ENCODE results near the gene CCT2. TPM values are rescaled to one million over a fixed set of nuclear protein-coding genes. Genes with fewer than 3 reads are reported as not detected.

Gene CCT2
- total RNA-seq, 1 experiment from 2014 or later = 398 TPM

DNA sequence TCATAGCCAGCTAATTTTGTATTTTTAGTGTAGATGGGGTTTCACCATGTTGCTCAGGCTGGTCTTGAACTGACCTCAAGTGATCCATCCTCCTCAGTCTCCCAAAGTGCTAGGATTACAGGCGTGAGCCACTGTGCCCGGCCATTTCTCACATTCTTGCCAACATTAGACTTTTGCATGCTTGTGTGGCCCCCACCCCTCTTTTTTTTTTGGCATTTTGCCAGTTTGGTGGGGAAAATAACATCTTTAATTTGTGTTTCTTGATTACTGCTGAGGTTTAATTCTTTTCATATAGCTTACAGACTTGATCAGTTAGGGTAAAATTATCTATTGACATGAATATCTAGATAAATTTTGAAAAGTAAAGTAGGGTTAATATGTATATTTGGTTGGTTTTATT lies 3.8 kb downstream of the CCT2 start:
- Histone ChIP-seq H3K4me1 (ENCODE audit: control insufficient read depth in 1 of 2, insufficient read depth in 2 of 2, low read length in 2 of 2) (peaks cover 3 to 10% of the 10 kb centered on the region in 2 experiments), H3K4me2 (ENCODE audit: low read length) (no peak overlapping the region), H3K4me3 (replicated peaks in 1 of 2; ENCODE audit: low read depth in 1 of 2, low read length in 2 of 2) (no peak overlapping the region), H3K27me3 (ENCODE audit: insufficient read depth, low read length) (no peaks in the 10 kb centered on the region), H3K9me2 (ENCODE audit: insufficient read depth) (no peaks in the 10 kb centered on the region), H3K9me3 (ENCODE audit: control insufficient read depth in 1 of 2, insufficient read depth in 1 of 2, low read depth in 1 of 2, low read length in 2 of 2) (no peaks in the 10 kb centered on the region), H3K27ac (ENCODE audit: low read depth, low read length) (no peak overlapping the region), H2AFZ (ENCODE audit: low read depth, low read length, poor library complexity, severe bottlenecking) (no peak overlapping the region), H3K9ac (ENCODE audit: low read length) (no peak overlapping the region), H3K79me2 (ENCODE audit: insufficient read depth, low read length) (peaks cover 83% of the 10 kb centered on the region), H4K20me1 (ENCODE audit: insufficient read depth) (peaks cover 19% of the 10 kb centered on the region; the same call in 1 of the 2 replicates), H3K36me3 (ENCODE audit: control insufficient read depth in 1 of 2, insufficient read depth in 2 of 2, low read length in 2 of 2) (peaks cover 69 to 71% of the 10 kb centered on the region in 2 experiments)
- BruUV-seq (replicated peaks) = no TSS peak
- CTCF ChIA-PET = no interaction called here
- POLR2A ChIA-PET = no interaction called here
- no peak for TF ChIP-seq REST (IDR thresholded peaks at IDR 0.05; ENCODE audit: low read depth)
- DNase-seq (ENCODE audit: low read depth, low spot score) (no peak), ATAC-seq (no peak)
- RAD21 ChIA-PET (ENCODE audit: low non-redundant PET in 1 of 2, low total read pairs in 2 of 2, uncharacterized antibody in 2 of 2, unreplicated experiment in 2 of 2) = no interaction called here
- intact Hi-C loops (cut with micrococcal nuclease) = no loop called here

- ChIA-PET RAD21 (ENCODE audit: low non-redundant PET in 1 of 2, low total read pairs in 2 of 2, uncharacterized antibody in 2 of 2, unreplicated experiment in 2 of 2) (no interaction called here), POLR2A (interaction anchor here (1.5 kb wide), 1 partner anchor 10 kb away, joined by 3 read pairs; the partner anchor contains the start of gene CCT2), CTCF (interaction anchor here (0.5 kb wide), 1 partner anchor 44 kb away, joined by 4 read pairs; no protein-coding TSS in a partner anchor)
- no TSS peak for BruUV-seq (replicated peaks)
- Histone ChIP-seq H3K9me2 (ENCODE audit: insufficient read depth) (no peaks in the 10 kb centered on the region), H3K4me2 (ENCODE audit: low read length) (no peak overlapping the region), H3K27me3 (ENCODE audit: insufficient read depth, low read length) (no peaks in the 10 kb centered on the region), H4K20me1 (ENCODE audit: insufficient read depth) (peaks cover 19% of the 10 kb centered on the region; the same call in 1 of the 2 replicates), H2AFZ (ENCODE audit: low read depth, low read length, poor library complexity, severe bottlenecking) (no peak overlapping the region), H3K9me3 (ENCODE audit: control insufficient read depth in 1 of 2, insufficient read depth in 1 of 2, low read depth in 1 of 2, low read length in 2 of 2) (no peaks in the 10 kb centered on the region), H3K4me1 (ENCODE audit: control insufficient read depth in 1 of 2, insufficient read depth in 2 of 2, low read length in 2 of 2) (no peaks in the 10 kb centered on the region), H3K36me3 (ENCODE audit: control insufficient read depth in 1 of 2, insufficient read depth in 2 of 2, low read length in 2 of 2) (peaks cover 81 to 83% of the 10 kb centered on the region in 2 experiments), H3K4me3 (replicated peaks in 1 of 2; ENCODE audit: low read depth in 1 of 2, low read length in 2 of 2) (no peak overlapping the region), H3K79me2 (ENCODE audit: insufficient read depth, low read length) (peaks cover 62% of the 10 kb centered on the region), H3K27ac (ENCODE audit: low read depth, low read length) (no peak overlapping the region), H3K9ac (ENCODE audit: low read length) (no peak overlapping the region)
- intact Hi-C loops (cut with micrococcal nuclease) = no loop called here
- ATAC-seq (no peak), DNase-seq (ENCODE audit: low read depth, low spot score) (no peak)
- no peak for TF ChIP-seq POLR2AphosphoS5 (IDR thresholded peaks at IDR 0.05; ENCODE audit: low read depth, low read length)
- TF ChIP-seq FOSL1 (IDR thresholded peaks at IDR 0.05; ENCODE audit: low read depth) = no peak
These were observed 10.4 kb downstream of the CCT2 start for GRCh38 chr12:69595689-69596088.
